HCT116 (cell line): ENCODE measurements around the gene YIPF4. TPM values are rescaled to one million over a fixed set of nuclear protein-coding genes. Genes with fewer than 3 reads are reported as not detected.

Experiments
- ATAC-seq: fragments of 200-7000 bp; cut with Tn5 transposase; 2 replicates; pipeline ENCODE4 v1.9.1; 2020; ENCODE audit warnings: mild to moderate bottlenecking, moderate library complexity
- BruUV-seq: library from RNA; stranded (reverse); fragments of 400-500 nt; replicated peaks from 2 replicates; lab custom pipeline; 2021; lab: Mats Ljungman, UMichigan
- CTCF ChIA-PET: fragments of 300-600 bp; sonication (Branson Sonifier 250); formaldehyde crosslinking; loops from one replicate; lab custom pipeline; 2021; ENCODE audit warnings: antibody characterized with exemption; lab: Charles Lee
- POLR2A ChIA-PET: fragments of 300-600, 350-600 bp; sonication (Branson Sonifier 250); formaldehyde crosslinking; loops from one replicate; lab custom pipeline; 2021; ENCODE audit warnings: antibody characterized with exemption; lab: Charles Lee
- RAD21 ChIA-PET, 2 experiments: fragments of 300-600 bp; sonication (Branson Sonifier 250); formaldehyde crosslinking; loops; one replicate each; lab custom pipeline; 2023; ENCODE audit warnings: low total read pairs in 2 of 2; ENCODE audit not compliant: uncharacterized antibody in 2 of 2, unreplicated experiment in 2 of 2, low non-redundant PET in 1 of 2; lab: Charles Lee
- DNase-seq: peaks from one replicate; pipeline ENCODE4 v3.0.0-alpha.2; 2010; ENCODE audit warnings: low read depth, low spot score
- H2AFZ ChIP-seq: fragments of 200-600 bp; shearing (Covaris generic), sonication (generic); 2 replicates; pipeline ENCODE4 v1.6.1; 2017; ENCODE audit warnings: low read depth, mixed run types, mixed read lengths, antibody characterized with exemption, low read length; ENCODE audit not compliant: poor library complexity, severe bottlenecking
- H3K27ac ChIP-seq: 2 replicates; pipeline ENCODE4 v1.5.1; 2012; ENCODE audit warnings: low read depth, low read length
- H3K27me3 ChIP-seq: fragments of 200-600 bp; sonication (generic); 2 replicates; pipeline ENCODE4 v1.6.1; 2016; ENCODE audit warnings: mixed run types, low read length, mixed read lengths; ENCODE audit not compliant: insufficient read depth
- H3K36me3 ChIP-seq, 2 experiments: fragments of 200-500 bp in 1 of 2; fragments of 200-600 bp in 1 of 2; sonication (Bioruptor generic) in 1 of 2; sonication (generic) in 1 of 2; 2 replicates each; pipeline versions ENCODE4 v1.5.1 to v1.6.1; 2014 to 2016; ENCODE audit warnings: low read length in 2 of 2, inconsistent platforms in 1 of 2, mixed read lengths in 1 of 2, mixed run types in 1 of 2; ENCODE audit not compliant: insufficient read depth in 2 of 2, control insufficient read depth in 1 of 2
- H3K4me1 ChIP-seq, 2 experiments: fragments of 200-600 bp in 1 of 2; sonication (generic) in 1 of 2; 2 replicates each; pipeline versions ENCODE4 v1.5.1 to v1.6.1; 2012 to 2017; ENCODE audit warnings: low read length in 2 of 2, inconsistent platforms in 1 of 2, mild to moderate bottlenecking in 1 of 2, mixed read lengths in 1 of 2, mixed run types in 1 of 2, moderate library complexity in 1 of 2; ENCODE audit not compliant: insufficient read depth in 2 of 2, control insufficient read depth in 1 of 2
- H3K4me2 ChIP-seq: fragments of 200-600 bp; sonication (generic); 2 replicates; pipeline ENCODE4 v1.6.1; 2017; ENCODE audit warnings: mixed run types, low read length, mixed read lengths
- H3K4me3 ChIP-seq, 2 experiments: fragments of 200-600 bp in 1 of 2; sonication (generic) in 1 of 2; replicated peaks in 1 of 2; 2 replicates each; pipeline ENCODE4 v1.5.1; 2011 to 2016; ENCODE audit warnings: low read length in 2 of 2, control low read depth in 1 of 2, low read depth in 1 of 2, mild to moderate bottlenecking in 1 of 2, mixed read lengths in 1 of 2, mixed run types in 1 of 2
- H3K79me2 ChIP-seq: fragments of 200-600 bp; sonication (generic); 2 replicates; pipeline ENCODE4 v1.6.1; 2017; ENCODE audit warnings: mild to moderate bottlenecking, mixed run types, low read length, moderate library complexity, mixed read lengths; ENCODE audit not compliant: insufficient read depth
- H3K9ac ChIP-seq: fragments of 200-600 bp; sonication (generic); 2 replicates; pipeline ENCODE4 v1.6.1; 2016; ENCODE audit warnings: low read length, mixed read lengths
- H3K9me2 ChIP-seq: fragments of 200-600 bp; sonication (generic), shearing (Covaris generic); 2 replicates; pipeline ENCODE4 v1.6.1; 2017; ENCODE audit warnings: mixed run types, mild to moderate bottlenecking, moderate library complexity; ENCODE audit not compliant: insufficient read depth
- H3K9me3 ChIP-seq, 2 experiments: fragments of 200-500 bp in 1 of 2; fragments of 200-600 bp in 1 of 2; sonication (Bioruptor generic) in 1 of 2; sonication (generic) in 1 of 2; 2 replicates each; pipeline ENCODE4 v1.6.1; 2014 to 2017; ENCODE audit warnings: low read length in 2 of 2, mixed read lengths in 2 of 2, inconsistent platforms in 1 of 2, low read depth in 1 of 2, mild to moderate bottlenecking in 1 of 2, mixed run types in 1 of 2, moderate library complexity in 1 of 2; ENCODE audit not compliant: control insufficient read depth in 1 of 2, insufficient read depth in 1 of 2
- H4K20me1 ChIP-seq: fragments of 200-600 bp; sonication (generic), shearing (Covaris generic); 2 replicates; pipeline ENCODE4 v1.6.1; 2017; ENCODE audit warnings: mixed run types, mild to moderate bottlenecking, moderate library complexity; ENCODE audit not compliant: insufficient read depth
- ATF3 ChIP-seq: IDR thresholded peaks from 2 replicates; pipeline ENCODE4 v1.6.1; 2012
- ELF1 ChIP-seq: IDR thresholded peaks from 2 replicates; pipeline ENCODE4 v1.6.1; 2012; ENCODE audit warnings: low read depth, borderline replicate concordance
- EZH2 ChIP-seq: fragments of 200-600 bp; sonication (generic); IDR thresholded peaks from 2 replicates; pipeline ENCODE4 v1.6.1; 2017; ENCODE audit warnings: antibody characterized with exemption, mixed run types
- EZH2phosphoT487 ChIP-seq: fragments of 200-600 bp; IDR thresholded peaks from 2 replicates; pipeline ENCODE4 v1.6.1; 2018; ENCODE audit warnings: antibody characterized with exemption, borderline replicate concordance
- FOSL1 ChIP-seq: IDR thresholded peaks from 2 replicates; pipeline ENCODE4 v1.6.1; 2012; ENCODE audit warnings: low read depth
- JUND ChIP-seq: IDR thresholded peaks from 2 replicates; pipeline ENCODE4 v1.6.1; 2012
- POLR2A ChIP-seq: IDR thresholded peaks from 2 replicates; pipeline ENCODE4 v1.7.0; 2011; ENCODE audit warnings: borderline replicate concordance; ENCODE audit not compliant: insufficient read depth, insufficient read length; ENCODE audit errors: extremely low read depth
- RAD21 ChIP-seq: IDR thresholded peaks from 2 replicates; pipeline ENCODE4 v1.6.1; 2012; ENCODE audit warnings: low read depth, mild to moderate bottlenecking
- SP1 ChIP-seq: IDR thresholded peaks from 2 replicates; pipeline ENCODE4 v1.6.1; 2012; ENCODE audit warnings: low read depth
- SRF ChIP-seq: IDR thresholded peaks from 2 replicates; pipeline ENCODE4 v1.6.1; 2012; ENCODE audit warnings: low read depth
- TCF7L2 ChIP-seq: IDR thresholded peaks from 2 replicates; pipeline ENCODE4 v1.7.0; 2011; ENCODE audit warnings: borderline replicate concordance, inconsistent platforms; ENCODE audit not compliant: insufficient read depth, insufficient read length; ENCODE audit errors: extremely low read depth
- YY1 ChIP-seq: IDR thresholded peaks from 2 replicates; pipeline ENCODE4 v1.6.1; 2011; ENCODE audit warnings: low read length, low read depth, moderate library complexity, mild to moderate bottlenecking; ENCODE audit not compliant: insufficient replicate concordance; ENCODE audit errors: extremely low read depth
- ZFX ChIP-seq: fragments of 450-650 bp; IDR thresholded peaks from 2 replicates; pipeline ENCODE4 v1.6.1; 2017
- ZNF274 ChIP-seq: fragments of 200-500 bp; sonication (Bioruptor generic); IDR thresholded peaks from 2 replicates; pipeline ENCODE4 v1.6.1; 2014; ENCODE audit warnings: mild to moderate bottlenecking, low read depth, low read length, inconsistent platforms
- intact Hi-C: fragments of 100-400 bp; cut with micrococcal nuclease; formaldehyde crosslinking; loops from 2 replicates; pipeline ENCODE4 v1.10.0; 2022
- total RNA-seq: library from RNA; stranded (reverse); gene quantifications from one replicate; pipeline ENCODE4 v1.2.1, GENCODE V29; 2021; ENCODE audit not compliant: unreplicated experiment
- TF ChIP-seq, protein P1 (sequence below): IDR thresholded peaks from 2 replicates; pipeline ENCODE4 v1.6.1; 2012; ENCODE audit warnings: low read depth
- TF ChIP-seq, protein P2 (sequence below), 3 experiments: fragments of 200-600 bp in 1 of 3; sonication (generic) in 1 of 3; IDR thresholded peaks in 2 of 3; conservative IDR thresholded peaks in 1 of 3; 2 replicates each; pipeline ENCODE4 v1.5.1; 2012 to 2017; ENCODE audit warnings: low read depth in 2 of 3, low read length in 2 of 3, antibody characterized with exemption in 1 of 3, borderline replicate concordance in 1 of 3, control low read depth in 1 of 3, mild to moderate bottlenecking in 1 of 3, mixed read lengths in 1 of 3, mixed run types in 1 of 3, moderate library complexity in 1 of 3; ENCODE audit not compliant: insufficient read depth in 1 of 3

The YIPF4 gene
- total RNA-seq, 1 experiment from 2014 or later = 29.8 TPM

DNA sequence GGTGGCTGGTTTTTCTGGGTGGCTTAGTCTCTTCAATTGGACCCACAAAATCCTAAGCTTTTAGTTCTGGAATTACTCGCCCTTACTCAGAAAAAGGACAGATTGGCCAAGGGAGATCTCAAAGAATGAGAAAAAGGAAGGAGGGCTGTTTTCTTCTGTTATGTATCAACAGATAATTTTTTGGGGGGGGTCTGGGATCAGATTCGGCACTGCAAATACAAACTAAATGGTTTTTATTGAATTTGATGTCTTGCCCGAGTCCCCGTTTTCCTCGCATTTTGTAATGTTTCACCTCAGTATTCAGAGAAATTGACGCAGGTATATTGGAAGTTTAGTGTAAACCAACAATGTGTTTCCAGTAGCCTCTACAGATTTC, 762 bp downstream of the YIPF4 start:
- Histone ChIP-seq H3K9me3 (no peaks in the 10 kb centered on the region), H3K9ac (peak overlapping the region; percentile 82), H3K36me3 (peaks cover 0 to 2% of the 10 kb centered on the region in 2 experiments; a peak in 1 of 4 replicates), H3K4me1 (peaks cover 4 to 11% of the 10 kb centered on the region in 2 experiments; a peak in 3 of 4 replicates), H3K27me3 (no peaks in the 10 kb centered on the region), H3K27ac (peak overlapping the region; percentile 58; the same call in 1 of the 2 replicates), H3K9me2 (no peaks in the 10 kb centered on the region), H4K20me1 (no peaks in the 10 kb centered on the region), H2AFZ (no peak overlapping the region), H3K79me2 (peaks cover 20% of the 10 kb centered on the region), H3K4me2 (peak overlapping the region; percentile 73), H3K4me3 (peak overlapping the region; percentile 86 to 98)
- no TSS peak for BruUV-seq
- ATAC-seq = no peak
- ChIA-PET CTCF (no interaction called here), RAD21 (no interaction called here), POLR2A (no interaction called here)
- no peak for TF ChIP-seq ATF3
- TF ChIP-seq ZNF274 = no peak
- TF ChIP-seq ELF1 = no peak
- no peak for TF ChIP-seq SRF
- TF ChIP-seq, protein P1, sequence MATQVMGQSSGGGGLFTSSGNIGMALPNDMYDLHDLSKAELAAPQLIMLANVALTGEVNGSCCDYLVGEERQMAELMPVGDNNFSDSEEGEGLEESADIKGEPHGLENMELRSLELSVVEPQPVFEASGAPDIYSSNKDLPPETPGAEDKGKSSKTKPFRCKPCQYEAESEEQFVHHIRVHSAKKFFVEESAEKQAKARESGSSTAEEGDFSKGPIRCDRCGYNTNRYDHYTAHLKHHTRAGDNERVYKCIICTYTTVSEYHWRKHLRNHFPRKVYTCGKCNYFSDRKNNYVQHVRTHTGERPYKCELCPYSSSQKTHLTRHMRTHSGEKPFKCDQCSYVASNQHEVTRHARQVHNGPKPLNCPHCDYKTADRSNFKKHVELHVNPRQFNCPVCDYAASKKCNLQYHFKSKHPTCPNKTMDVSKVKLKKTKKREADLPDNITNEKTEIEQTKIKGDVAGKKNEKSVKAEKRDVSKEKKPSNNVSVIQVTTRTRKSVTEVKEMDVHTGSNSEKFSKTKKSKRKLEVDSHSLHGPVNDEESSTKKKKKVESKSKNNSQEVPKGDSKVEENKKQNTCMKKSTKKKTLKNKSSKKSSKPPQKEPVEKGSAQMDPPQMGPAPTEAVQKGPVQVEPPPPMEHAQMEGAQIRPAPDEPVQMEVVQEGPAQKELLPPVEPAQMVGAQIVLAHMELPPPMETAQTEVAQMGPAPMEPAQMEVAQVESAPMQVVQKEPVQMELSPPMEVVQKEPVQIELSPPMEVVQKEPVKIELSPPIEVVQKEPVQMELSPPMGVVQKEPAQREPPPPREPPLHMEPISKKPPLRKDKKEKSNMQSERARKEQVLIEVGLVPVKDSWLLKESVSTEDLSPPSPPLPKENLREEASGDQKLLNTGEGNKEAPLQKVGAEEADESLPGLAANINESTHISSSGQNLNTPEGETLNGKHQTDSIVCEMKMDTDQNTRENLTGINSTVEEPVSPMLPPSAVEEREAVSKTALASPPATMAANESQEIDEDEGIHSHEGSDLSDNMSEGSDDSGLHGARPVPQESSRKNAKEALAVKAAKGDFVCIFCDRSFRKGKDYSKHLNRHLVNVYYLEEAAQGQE = no peak
- no peak for TF ChIP-seq FOSL1
- no peak for TF ChIP-seq TCF7L2
- no peak for TF ChIP-seq EZH2phosphoT487
- TF ChIP-seq SP1 = no peak
- TF ChIP-seq RAD21 = no peak
- no peak for TF ChIP-seq JUND
- no peak for TF ChIP-seq ZFX
- no peak for TF ChIP-seq EZH2
- no peak for TF ChIP-seq POLR2A
- TF ChIP-seq, protein P2, sequence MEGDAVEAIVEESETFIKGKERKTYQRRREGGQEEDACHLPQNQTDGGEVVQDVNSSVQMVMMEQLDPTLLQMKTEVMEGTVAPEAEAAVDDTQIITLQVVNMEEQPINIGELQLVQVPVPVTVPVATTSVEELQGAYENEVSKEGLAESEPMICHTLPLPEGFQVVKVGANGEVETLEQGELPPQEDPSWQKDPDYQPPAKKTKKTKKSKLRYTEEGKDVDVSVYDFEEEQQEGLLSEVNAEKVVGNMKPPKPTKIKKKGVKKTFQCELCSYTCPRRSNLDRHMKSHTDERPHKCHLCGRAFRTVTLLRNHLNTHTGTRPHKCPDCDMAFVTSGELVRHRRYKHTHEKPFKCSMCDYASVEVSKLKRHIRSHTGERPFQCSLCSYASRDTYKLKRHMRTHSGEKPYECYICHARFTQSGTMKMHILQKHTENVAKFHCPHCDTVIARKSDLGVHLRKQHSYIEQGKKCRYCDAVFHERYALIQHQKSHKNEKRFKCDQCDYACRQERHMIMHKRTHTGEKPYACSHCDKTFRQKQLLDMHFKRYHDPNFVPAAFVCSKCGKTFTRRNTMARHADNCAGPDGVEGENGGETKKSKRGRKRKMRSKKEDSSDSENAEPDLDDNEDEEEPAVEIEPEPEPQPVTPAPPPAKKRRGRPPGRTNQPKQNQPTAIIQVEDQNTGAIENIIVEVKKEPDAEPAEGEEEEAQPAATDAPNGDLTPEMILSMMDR (IDR thresholded peaks at IDR 0.05 in 2 of 3, conservative IDR thresholded peaks at IDR 0.05 in 1 of 3; ENCODE audit: borderline replicate concordance in 1 of 3, insufficient read depth in 1 of 3, low read depth in 2 of 3, low read length in 2 of 3) = no peak
- TF ChIP-seq YY1 = no peak
- intact Hi-C loops = no loop called here
- no peak for DNase-seq
